ENCODE results near the gene DYSF. TPM values are rescaled to one million over a fixed set of nuclear protein-coding genes. Genes with fewer than 3 reads are reported as not detected.

The DYSF gene
- polyA plus RNA-seq, 1 donor (not counting 4 experiments of a cell fraction or from before 2014, with no cell fraction given): 8.2 TPM

- Histone ChIP-seq H4K20me1 (ENCODE audit: control insufficient read depth, extremely low read depth, insufficient read depth, low read length) (no peaks in the 10 kb centered on the region), H3K4me2 (ENCODE audit: control insufficient read depth, extremely low read depth, insufficient read depth, low read depth, low read length) (no peak overlapping the region), H2AFZ (ENCODE audit: control insufficient read depth, low read length) (no peak overlapping the region), H3K9me1 (ENCODE audit: control insufficient read depth, extremely low read depth, insufficient read depth, low read length) (no peaks in the 10 kb centered on the region), H3K4me3 (ENCODE audit: control insufficient read depth in 2 of 3, extremely low read depth in 1 of 3, insufficient read depth in 2 of 3, low read depth in 1 of 3, low read length in 3 of 3) (no peak overlapping the region), H3K36me3 (ENCODE audit: control insufficient read depth in 2 of 2, extremely low read depth in 1 of 2, insufficient read depth in 2 of 2, low read length in 2 of 2) (no peaks in the 10 kb centered on the region), H3K9me3 (ENCODE audit: control insufficient read depth, low read depth, low read length) (no peaks in the 10 kb centered on the region), H3K79me2 (ENCODE audit: control insufficient read depth, insufficient read depth, low read length) (no peaks in the 10 kb centered on the region), H3K27me3 (ENCODE audit: control insufficient read depth, extremely low read depth, insufficient read depth, low read length) (peaks cover 4% of the 10 kb centered on the region), H3K27ac (ENCODE audit: control insufficient read depth, insufficient read depth, low read length) (no peak overlapping the region), H3K4me1 (ENCODE audit: control insufficient read depth, extremely low read depth, insufficient read depth, low read length) (peaks cover 7% of the 10 kb centered on the region), H3K9ac (ENCODE audit: control insufficient read depth, extremely low read depth, insufficient read depth, low read length) (no peak overlapping the region)
- no peak for DNase-seq (ENCODE audit: low read depth, low spot score)
- TF ChIP-seq EZH2 (IDR thresholded peaks at IDR 0.05; ENCODE audit: low read length) (no peak), CTCF (optimal IDR thresholded peaks at IDR 0.05 in 1 of 3, IDR thresholded peaks at IDR 0.05 in 1 of 3, conservative IDR thresholded peaks at IDR 0.05 in 1 of 3; ENCODE audit: extremely low read depth in 1 of 3, insufficient read depth in 2 of 3, low read length in 3 of 3) (no peak)
- FAIRE-seq: no peak
- dilution Hi-C loops (cut with MboI; ENCODE audit: extremely low pct_ligation_motif_present, low sequenced_read_pairs): no loop called here
These were observed 277.5 kb downstream of the DYSF start for GRCh38 chr2:71730785-71731383.

GRCh38 chr2:71734620-71735019, 281.3 kb downstream of the DYSF start:
- Histone ChIP-seq H3K27me3 (ENCODE audit: control insufficient read depth, extremely low read depth, insufficient read depth, low read length) (peaks cover 4% of the 10 kb centered on the region), H3K9ac (ENCODE audit: control insufficient read depth, extremely low read depth, insufficient read depth, low read length) (no peak overlapping the region), H3K27ac (ENCODE audit: control insufficient read depth, insufficient read depth, low read length) (no peak overlapping the region), H3K9me1 (ENCODE audit: control insufficient read depth, extremely low read depth, insufficient read depth, low read length) (no peaks in the 10 kb centered on the region), H3K4me2 (ENCODE audit: control insufficient read depth, extremely low read depth, insufficient read depth, low read depth, low read length) (no peak overlapping the region), H3K4me3 (ENCODE audit: control insufficient read depth in 2 of 3, extremely low read depth in 1 of 3, insufficient read depth in 2 of 3, low read depth in 1 of 3, low read length in 3 of 3) (no peak overlapping the region), H2AFZ (ENCODE audit: control insufficient read depth, low read length) (no peak overlapping the region), H3K79me2 (ENCODE audit: control insufficient read depth, insufficient read depth, low read length) (no peaks in the 10 kb centered on the region), H3K36me3 (ENCODE audit: control insufficient read depth in 2 of 2, extremely low read depth in 1 of 2, insufficient read depth in 2 of 2, low read length in 2 of 2) (no peaks in the 10 kb centered on the region), H3K4me1 (ENCODE audit: control insufficient read depth, extremely low read depth, insufficient read depth, low read length) (no peaks in the 10 kb centered on the region), H4K20me1 (ENCODE audit: control insufficient read depth, extremely low read depth, insufficient read depth, low read length) (no peaks in the 10 kb centered on the region), H3K9me3 (ENCODE audit: control insufficient read depth, low read depth, low read length) (no peaks in the 10 kb centered on the region)
- dilution Hi-C loops (cut with MboI; ENCODE audit: extremely low pct_ligation_motif_present, low sequenced_read_pairs): no loop called here
- no peak for TF ChIP-seq EZH2 (IDR thresholded peaks at IDR 0.05; ENCODE audit: low read length)
- TF ChIP-seq CTCF (optimal IDR thresholded peaks at IDR 0.05 in 1 of 3, IDR thresholded peaks at IDR 0.05 in 1 of 3, conservative IDR thresholded peaks at IDR 0.05 in 1 of 3; ENCODE audit: extremely low read depth in 1 of 3, insufficient read depth in 2 of 3, low read length in 3 of 3): no peak
- no peak for FAIRE-seq
- no peak for DNase-seq (ENCODE audit: low read depth, low spot score)

All from keratinocyte (primary cell).